Esophagus squamous epithelium (tissue), 4 donors: ENCODE measurements around the gene SFMBT1.

Source experiments
- POLR2A ChIP-seq, 4 donors: fragments of 450-650 bp; IDR thresholded peaks; one replicate each; pipeline ENCODE4 v1.6.1; 2017; ENCODE audit warnings: antibody characterized with exemption in 4 of 4, mild to moderate bottlenecking in 4 of 4, moderate library complexity in 3 of 4
- TF ChIP-seq, protein P1 (sequence below), 6 experiments: fragments of 450-650 bp in 4 of 6; fragments of 200-600 bp in 2 of 6; sonication (generic) in 2 of 6; IDR thresholded peaks; one replicate each; pipeline ENCODE4 v1.5.1; 2016 to 2019; ENCODE audit warnings: antibody characterized with exemption in 6 of 6, mild to moderate bottlenecking in 4 of 6, moderate library complexity in 4 of 6

DNA sequence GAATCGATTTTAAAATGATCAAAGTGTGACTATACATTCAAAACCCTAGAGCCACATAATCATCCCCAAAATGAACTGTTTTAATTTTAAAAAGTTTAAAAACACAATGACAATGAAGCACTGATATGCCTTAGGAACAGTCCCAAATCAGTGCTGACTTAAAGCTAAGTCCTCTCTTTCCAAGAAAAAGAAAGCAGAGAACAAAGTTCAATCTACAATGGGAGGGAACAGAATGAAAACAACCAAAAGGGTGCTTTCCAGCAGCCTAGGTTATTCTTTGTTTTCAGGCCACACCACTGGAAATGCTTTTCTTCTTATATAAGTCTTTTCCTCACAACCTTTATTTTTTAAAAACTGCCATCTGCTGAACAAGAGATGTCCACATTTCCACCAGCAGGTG is 141.3 kb downstream of the SFMBT1 start:
- TF ChIP-seq, protein P1, sequence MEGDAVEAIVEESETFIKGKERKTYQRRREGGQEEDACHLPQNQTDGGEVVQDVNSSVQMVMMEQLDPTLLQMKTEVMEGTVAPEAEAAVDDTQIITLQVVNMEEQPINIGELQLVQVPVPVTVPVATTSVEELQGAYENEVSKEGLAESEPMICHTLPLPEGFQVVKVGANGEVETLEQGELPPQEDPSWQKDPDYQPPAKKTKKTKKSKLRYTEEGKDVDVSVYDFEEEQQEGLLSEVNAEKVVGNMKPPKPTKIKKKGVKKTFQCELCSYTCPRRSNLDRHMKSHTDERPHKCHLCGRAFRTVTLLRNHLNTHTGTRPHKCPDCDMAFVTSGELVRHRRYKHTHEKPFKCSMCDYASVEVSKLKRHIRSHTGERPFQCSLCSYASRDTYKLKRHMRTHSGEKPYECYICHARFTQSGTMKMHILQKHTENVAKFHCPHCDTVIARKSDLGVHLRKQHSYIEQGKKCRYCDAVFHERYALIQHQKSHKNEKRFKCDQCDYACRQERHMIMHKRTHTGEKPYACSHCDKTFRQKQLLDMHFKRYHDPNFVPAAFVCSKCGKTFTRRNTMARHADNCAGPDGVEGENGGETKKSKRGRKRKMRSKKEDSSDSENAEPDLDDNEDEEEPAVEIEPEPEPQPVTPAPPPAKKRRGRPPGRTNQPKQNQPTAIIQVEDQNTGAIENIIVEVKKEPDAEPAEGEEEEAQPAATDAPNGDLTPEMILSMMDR (IDR thresholded peaks at IDR 0.05) = no peak
- TF ChIP-seq POLR2A (IDR thresholded peaks at IDR 0.05) = no peak
